ENCODE data around the gene CEP44. TPM values are rescaled to one million over a fixed set of nuclear protein-coding genes. Genes with fewer than 3 reads are reported as not detected.

CEP44 gene
- total and polyA plus RNA-seq, 4 donors = 2.2 to 18.7 (median 6.1) TPM

DNA sequence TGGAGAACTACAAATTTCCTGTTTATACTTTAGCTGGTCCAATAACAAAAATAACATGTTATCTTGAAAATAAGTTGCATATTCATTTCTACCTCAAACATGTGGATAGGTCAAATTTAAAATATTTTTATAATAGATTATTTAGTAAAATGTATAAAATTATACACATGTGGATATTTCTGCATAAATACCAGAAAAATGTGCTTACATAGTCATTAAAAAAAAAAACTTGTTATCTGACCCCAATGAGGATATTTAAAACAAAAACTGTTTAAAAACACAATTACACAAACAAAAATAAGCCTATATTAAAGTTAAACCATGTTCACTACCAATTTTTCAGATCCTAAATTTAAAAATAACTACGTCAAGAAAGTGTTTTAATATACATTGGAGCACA, 28.3 kb upstream of the CEP44 start:
- WGBS = 89% methylated on average over 1 of the region's 1 CpG
- TF ChIP-seq, protein P1, sequence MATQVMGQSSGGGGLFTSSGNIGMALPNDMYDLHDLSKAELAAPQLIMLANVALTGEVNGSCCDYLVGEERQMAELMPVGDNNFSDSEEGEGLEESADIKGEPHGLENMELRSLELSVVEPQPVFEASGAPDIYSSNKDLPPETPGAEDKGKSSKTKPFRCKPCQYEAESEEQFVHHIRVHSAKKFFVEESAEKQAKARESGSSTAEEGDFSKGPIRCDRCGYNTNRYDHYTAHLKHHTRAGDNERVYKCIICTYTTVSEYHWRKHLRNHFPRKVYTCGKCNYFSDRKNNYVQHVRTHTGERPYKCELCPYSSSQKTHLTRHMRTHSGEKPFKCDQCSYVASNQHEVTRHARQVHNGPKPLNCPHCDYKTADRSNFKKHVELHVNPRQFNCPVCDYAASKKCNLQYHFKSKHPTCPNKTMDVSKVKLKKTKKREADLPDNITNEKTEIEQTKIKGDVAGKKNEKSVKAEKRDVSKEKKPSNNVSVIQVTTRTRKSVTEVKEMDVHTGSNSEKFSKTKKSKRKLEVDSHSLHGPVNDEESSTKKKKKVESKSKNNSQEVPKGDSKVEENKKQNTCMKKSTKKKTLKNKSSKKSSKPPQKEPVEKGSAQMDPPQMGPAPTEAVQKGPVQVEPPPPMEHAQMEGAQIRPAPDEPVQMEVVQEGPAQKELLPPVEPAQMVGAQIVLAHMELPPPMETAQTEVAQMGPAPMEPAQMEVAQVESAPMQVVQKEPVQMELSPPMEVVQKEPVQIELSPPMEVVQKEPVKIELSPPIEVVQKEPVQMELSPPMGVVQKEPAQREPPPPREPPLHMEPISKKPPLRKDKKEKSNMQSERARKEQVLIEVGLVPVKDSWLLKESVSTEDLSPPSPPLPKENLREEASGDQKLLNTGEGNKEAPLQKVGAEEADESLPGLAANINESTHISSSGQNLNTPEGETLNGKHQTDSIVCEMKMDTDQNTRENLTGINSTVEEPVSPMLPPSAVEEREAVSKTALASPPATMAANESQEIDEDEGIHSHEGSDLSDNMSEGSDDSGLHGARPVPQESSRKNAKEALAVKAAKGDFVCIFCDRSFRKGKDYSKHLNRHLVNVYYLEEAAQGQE (IDR thresholded peaks at IDR 0.05) = no peak
- TF ChIP-seq EGR1 (IDR thresholded peaks at IDR 0.05; ENCODE audit: low read depth in 2 of 2) (no peak), NR2F2 (IDR thresholded peaks at IDR 0.05) (no peak)

DNA sequence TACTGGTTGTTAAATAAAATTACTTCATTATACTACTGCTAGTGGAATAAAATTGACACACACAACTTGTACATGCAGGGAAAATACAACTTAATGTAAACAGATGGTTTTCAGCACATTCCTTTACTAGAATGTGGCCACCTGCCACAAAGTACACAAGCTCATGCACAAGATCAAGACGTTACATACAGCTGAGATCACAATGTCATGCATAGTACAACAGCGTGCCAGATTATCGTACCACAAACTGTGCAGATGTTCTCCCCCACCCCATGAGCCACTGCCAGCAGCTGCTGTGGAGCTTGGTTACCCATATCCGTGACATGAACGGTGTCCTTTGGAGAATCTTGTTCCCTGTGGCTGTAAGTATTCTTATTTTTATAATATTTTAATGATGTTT, 27.9 kb upstream of the CEP44 start:
- peaks cover 0 to 9% (median 5%) of the 10 kb centered on the region in 4 donors for H3K4me1 ChIP-seq (ENCODE audit: control insufficient read depth in 4 of 4, insufficient read depth in 4 of 4, low read length in 3 of 4)
- H3K27me3 ChIP-seq (ENCODE audit: control insufficient read depth in 4 of 4, insufficient read depth in 4 of 4, low read length in 3 of 4) = no peaks in the 10 kb centered on the region
- H3K36me3 ChIP-seq (ENCODE audit: control insufficient read depth in 4 of 4, insufficient read depth in 3 of 4, low read depth in 1 of 4, low read length in 3 of 4) = peaks cover 0 to 5% (median 0%) of the 10 kb centered on the region in 4 donors
- TF ChIP-seq GABPA (IDR thresholded peaks at IDR 0.05 in 1 of 2, conservative IDR thresholded peaks at IDR 0.05 in 1 of 2) (no peak), SP1 (IDR thresholded peaks at IDR 0.05) (no peak), HNF4G (IDR thresholded peaks at IDR 0.05) (no peak), JUND (IDR thresholded peaks at IDR 0.05) (no peak), TAF1 (conservative IDR thresholded peaks at IDR 0.05) (no peak)
- TF ChIP-seq, protein P2, sequence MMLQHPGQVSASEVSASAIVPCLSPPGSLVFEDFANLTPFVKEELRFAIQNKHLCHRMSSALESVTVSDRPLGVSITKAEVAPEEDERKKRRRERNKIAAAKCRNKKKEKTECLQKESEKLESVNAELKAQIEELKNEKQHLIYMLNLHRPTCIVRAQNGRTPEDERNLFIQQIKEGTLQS (IDR thresholded peaks at IDR 0.05) = no peak
- no peaks in the 10 kb centered on the region for H3K9me3 ChIP-seq (ENCODE audit: control insufficient read depth in 4 of 4, low read length in 3 of 4)
- H3K27ac ChIP-seq (ENCODE audit: low read depth in 1 of 2, low read length in 2 of 2) = no peak overlapping the region
- no peak overlapping the region for H3K4me3 ChIP-seq (ENCODE audit: low read depth in 1 of 3, low read length in 3 of 3)
- DNase-seq (ENCODE audit: low spot score) = no peak
- no peak overlapping the region for H3K9ac ChIP-seq (ENCODE audit: low read depth in 1 of 2, low read length in 2 of 2)
- WGBS = 87% methylated on average over 5 of the region's 5 CpGs

More for the DNA sequence above, 28.3 kb upstream of the CEP44 start:
- peaks cover 0 to 5% (median 0%) of the 10 kb centered on the region in 4 donors for H3K36me3 ChIP-seq (ENCODE audit: control insufficient read depth in 4 of 4, insufficient read depth in 3 of 4, low read depth in 1 of 4, low read length in 3 of 4)
- H3K4me1 ChIP-seq (ENCODE audit: control insufficient read depth in 4 of 4, insufficient read depth in 4 of 4, low read length in 3 of 4) = peaks cover 0 to 5% (median 2%) of the 10 kb centered on the region in 4 donors
- H3K4me3 ChIP-seq (ENCODE audit: low read depth in 1 of 3, low read length in 3 of 3) = no peak overlapping the region
- H3K27me3 ChIP-seq (ENCODE audit: control insufficient read depth in 4 of 4, insufficient read depth in 4 of 4, low read length in 3 of 4) = no peaks in the 10 kb centered on the region
- H3K9ac ChIP-seq (ENCODE audit: low read depth in 1 of 2, low read length in 2 of 2) = no peak overlapping the region
- no peak overlapping the region for H3K27ac ChIP-seq (ENCODE audit: low read depth in 1 of 2, low read length in 2 of 2)
- DNase-seq (ENCODE audit: low spot score) = no peak
- no peaks in the 10 kb centered on the region for H3K9me3 ChIP-seq (ENCODE audit: control insufficient read depth in 4 of 4, low read length in 3 of 4)

DNA sequence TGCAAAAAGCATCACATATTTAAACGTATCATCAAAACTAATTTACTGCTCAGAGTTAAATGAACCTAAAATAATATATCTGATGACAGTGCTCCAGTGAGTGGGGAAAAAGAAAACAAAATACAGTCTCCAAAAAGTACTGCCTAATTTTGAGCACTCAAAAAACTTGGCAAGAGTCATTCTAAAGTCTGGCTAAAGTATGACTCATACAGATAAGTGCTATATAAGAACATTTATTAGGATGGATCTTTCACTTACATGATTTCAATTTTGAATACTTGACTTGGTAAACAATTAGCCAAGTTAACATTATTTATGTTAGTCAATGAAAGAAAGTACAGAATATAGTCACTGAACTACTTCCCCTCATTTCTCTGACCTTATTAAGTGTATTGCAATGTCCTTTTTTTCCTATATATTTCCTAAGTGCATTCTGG, 27.4 kb upstream of the CEP44 start:
- Histone ChIP-seq H3K4me1 (ENCODE audit: control insufficient read depth in 4 of 4, insufficient read depth in 4 of 4, low read length in 3 of 4) (peaks cover 0 to 14% (median 6%) of the 10 kb centered on the region in 4 donors), H3K9me3 (ENCODE audit: control insufficient read depth in 4 of 4, low read length in 3 of 4) (no peaks in the 10 kb centered on the region), H3K9ac (ENCODE audit: low read depth in 1 of 2, low read length in 2 of 2) (no peak overlapping the region), H3K4me3 (ENCODE audit: low read depth in 1 of 3, low read length in 3 of 3) (no peak overlapping the region), H3K27me3 (ENCODE audit: control insufficient read depth in 4 of 4, insufficient read depth in 4 of 4, low read length in 3 of 4) (no peaks in the 10 kb centered on the region), H3K27ac (ENCODE audit: low read depth in 1 of 2, low read length in 2 of 2) (no peak overlapping the region), H3K36me3 (ENCODE audit: control insufficient read depth in 4 of 4, insufficient read depth in 3 of 4, low read depth in 1 of 4, low read length in 3 of 4) (peaks cover 0 to 5% (median 0%) of the 10 kb centered on the region in 4 donors)
- WGBS = 90% methylated on average over 1 of the region's 1 CpG
- TF ChIP-seq JUND (IDR thresholded peaks at IDR 0.05) (peak; percentile 25 to 38), NR2F2 (IDR thresholded peaks at IDR 0.05) (no peak)
- no peak for DNase-seq (ENCODE audit: low spot score)

DNA sequence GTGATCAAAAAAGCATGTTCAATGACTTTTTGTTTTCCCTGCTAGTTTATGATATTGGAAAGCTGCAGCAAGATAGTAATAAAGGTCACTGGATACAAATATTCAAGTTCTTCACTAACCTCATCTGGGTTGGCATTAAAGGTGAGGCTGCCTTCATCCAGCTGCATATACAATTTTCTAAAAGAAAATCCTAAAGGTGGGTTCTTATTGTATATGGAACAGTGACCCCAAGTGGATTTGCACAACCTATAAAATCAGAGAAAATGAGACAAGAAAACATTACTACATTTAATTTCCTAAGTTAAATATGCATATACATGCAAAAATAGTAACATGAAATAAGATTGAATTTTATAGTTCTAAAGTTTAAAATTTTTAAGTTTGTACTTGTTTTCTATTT, 24.1 kb upstream of the CEP44 start:
- Histone ChIP-seq H3K27me3 (ENCODE audit: control insufficient read depth in 4 of 4, insufficient read depth in 4 of 4, low read length in 3 of 4) (no peaks in the 10 kb centered on the region), H3K9me3 (ENCODE audit: control insufficient read depth in 4 of 4, low read length in 3 of 4) (no peaks in the 10 kb centered on the region), H3K9ac (ENCODE audit: low read depth in 1 of 2, low read length in 2 of 2) (no peak overlapping the region), H3K36me3 (ENCODE audit: control insufficient read depth in 4 of 4, insufficient read depth in 3 of 4, low read depth in 1 of 4, low read length in 3 of 4) (peaks cover 0 to 5% (median 0%) of the 10 kb centered on the region in 4 donors), H3K4me3 (ENCODE audit: low read depth in 1 of 3, low read length in 3 of 3) (no peak overlapping the region), H3K4me1 (ENCODE audit: control insufficient read depth in 4 of 4, insufficient read depth in 4 of 4, low read length in 3 of 4) (peaks cover 2 to 31% (median 16%) of the 10 kb centered on the region in 4 donors), H3K27ac (ENCODE audit: low read depth in 1 of 2, low read length in 2 of 2) (peak overlapping the region in 1 of 2 donors; percentile 8)
- TF ChIP-seq, protein P2 (IDR thresholded peaks at IDR 0.05) = no peak
- DNase-seq (ENCODE audit: low spot score) = no peak

Measured in liver (tissue), 9 donors.